H9 (cell line): ENCODE results near the gene NMT1. TPM values are rescaled to one million over a fixed set of nuclear protein-coding genes. Genes with fewer than 3 reads are reported as not detected.

Source experiments
- DNase-seq: peaks from one replicate; pipeline ENCODE4 v3.0.0-alpha.2; 2017
- H2AFZ ChIP-seq: one replicate; pipeline ENCODE4 v1.6.1; 2013; ENCODE audit warnings: mild to moderate bottlenecking, low read length, control low read depth, moderate library complexity
- H2AK5ac ChIP-seq: 2 replicates; pipeline ENCODE4 v1.6.1; 2013; ENCODE audit warnings: low read length, control low read depth, mixed read lengths; ENCODE audit not compliant: insufficient read length
- H2BK120ac ChIP-seq: one replicate; pipeline ENCODE4 v1.6.1; 2013; ENCODE audit warnings: low read depth, mild to moderate bottlenecking, low read length, control low read depth, inconsistent platforms; ENCODE audit not compliant: poor library complexity, severe bottlenecking
- H2BK12ac ChIP-seq: 2 replicates; pipeline ENCODE4 v1.6.1; 2013; ENCODE audit warnings: low read length, control low read depth, mixed read lengths, low read depth; ENCODE audit not compliant: insufficient read length
- H2BK15ac ChIP-seq: 2 replicates; pipeline ENCODE4 v1.6.1; 2013; ENCODE audit warnings: low read depth, low read length, control low read depth
- H2BK20ac ChIP-seq: one replicate; pipeline ENCODE4 v1.6.1; 2013; ENCODE audit warnings: low read depth, mild to moderate bottlenecking, low read length, control low read depth, inconsistent platforms; ENCODE audit not compliant: poor library complexity, severe bottlenecking
- H2BK5ac ChIP-seq: 2 replicates; pipeline ENCODE4 v1.6.1; 2013; ENCODE audit warnings: low read length, control low read depth, mixed read lengths; ENCODE audit not compliant: insufficient read length
- H3K14ac ChIP-seq: 2 replicates; pipeline ENCODE4 v1.6.1; 2013; ENCODE audit warnings: low read length, control low read depth; ENCODE audit not compliant: insufficient read depth
- H3K18ac ChIP-seq: 2 replicates; pipeline ENCODE4 v1.6.1; 2013; ENCODE audit warnings: low read depth, mild to moderate bottlenecking, mixed read lengths, low read length, control low read depth; ENCODE audit not compliant: insufficient read length
- H3K23ac ChIP-seq: 2 replicates; pipeline ENCODE4 v1.6.1; 2013; ENCODE audit warnings: low read length, control low read depth, mixed read lengths, low read depth; ENCODE audit not compliant: insufficient read length
- H3K23me2 ChIP-seq: 2 replicates; pipeline ENCODE4 v1.6.1; 2013; ENCODE audit warnings: low read depth, mild to moderate bottlenecking, mixed read lengths, low read length, control low read depth; ENCODE audit not compliant: insufficient read length, poor library complexity, severe bottlenecking
- H3K27ac ChIP-seq: 2 replicates; pipeline ENCODE4 v1.5.1; 2013; ENCODE audit warnings: low read length, control low read depth, mixed read lengths, low read depth; ENCODE audit not compliant: insufficient read length
- H3K27me3 ChIP-seq: 2 replicates; pipeline ENCODE4 v1.6.1; 2013; ENCODE audit warnings: low read length, control low read depth, inconsistent platforms; ENCODE audit not compliant: insufficient read depth
- H3K4ac ChIP-seq: 2 replicates; pipeline ENCODE4 v1.6.1; 2013; ENCODE audit warnings: low read depth, mild to moderate bottlenecking, control low read depth, inconsistent platforms, low read length, moderate library complexity
- H3K4me1 ChIP-seq: 2 replicates; pipeline ENCODE4 v1.6.1; 2013; ENCODE audit warnings: low read length, control low read depth, inconsistent platforms; ENCODE audit not compliant: insufficient read depth
- H3K4me2 ChIP-seq: 2 replicates; pipeline ENCODE4 v1.6.1; 2013; ENCODE audit warnings: low read length, control low read depth, mixed read lengths; ENCODE audit not compliant: insufficient read length, insufficient read depth
- H3K56ac ChIP-seq: 2 replicates; pipeline ENCODE4 v1.6.1; 2013; ENCODE audit warnings: low read depth, mild to moderate bottlenecking, mixed read lengths, low read length, control low read depth; ENCODE audit not compliant: insufficient read length
- H3K79me1 ChIP-seq: 2 replicates; pipeline ENCODE4 v1.6.1; 2013; ENCODE audit warnings: low read depth, mild to moderate bottlenecking, moderate library complexity, low read length, control low read depth, inconsistent platforms; ENCODE audit not compliant: insufficient read depth, poor library complexity, severe bottlenecking
- H3K79me2 ChIP-seq: 2 replicates; pipeline ENCODE4 v1.6.1; 2013; ENCODE audit warnings: low read length, control low read depth, inconsistent platforms; ENCODE audit not compliant: insufficient read depth
- H3K9ac ChIP-seq: 2 replicates; pipeline ENCODE4 v1.6.1; 2013; ENCODE audit warnings: low read length, control low read depth, mixed read lengths; ENCODE audit not compliant: insufficient read length; ENCODE audit errors: extremely low read depth
- H3K9me3 ChIP-seq: one replicate; pipeline ENCODE4 v1.6.1; 2013; ENCODE audit warnings: low read depth, low read length, inconsistent platforms; ENCODE audit not compliant: control insufficient read depth
- H3T11ph ChIP-seq: one replicate; pipeline ENCODE4 v1.6.1; 2013; ENCODE audit warnings: mild to moderate bottlenecking, low read length, control low read depth, inconsistent platforms
- H4K20me1 ChIP-seq: one replicate; pipeline ENCODE4 v1.6.1; 2013; ENCODE audit not compliant: control insufficient read depth, insufficient read length, insufficient read depth
- H4K5ac ChIP-seq: 2 replicates; pipeline ENCODE4 v1.6.1; 2013; ENCODE audit warnings: low read depth, mild to moderate bottlenecking, mixed read lengths, low read length, control low read depth; ENCODE audit not compliant: insufficient read length
- H4K8ac ChIP-seq: replicated peaks from 2 replicates; pipeline ENCODE4 v1.6.1; 2013; ENCODE audit warnings: low read length, control low read depth, mixed read lengths, low read depth; ENCODE audit not compliant: insufficient read length
- H4K91ac ChIP-seq: 2 replicates; pipeline ENCODE4 v1.6.1; 2013; ENCODE audit warnings: low read depth, mild to moderate bottlenecking, moderate library complexity, mixed read lengths, low read length, control low read depth; ENCODE audit not compliant: insufficient read length
- H3K27ac Mint-ChIP-seq, 3 experiments: 2 replicates in 2 of 3; 3 replicates in 1 of 3; pipeline ENCODE4 v1.8.0; 2020 to 2021; ENCODE audit warnings: mixed read lengths in 3 of 3, mild to moderate bottlenecking in 1 of 3, moderate library complexity in 1 of 3
- H3K27me3 Mint-ChIP-seq: 2 replicates; pipeline ENCODE4 v1.8.0; 2021; ENCODE audit warnings: low read depth, mild to moderate bottlenecking, moderate library complexity, mixed read lengths
- H3K36me3 Mint-ChIP-seq, 3 experiments: 2 replicates in 2 of 3; 3 replicates in 1 of 3; pipeline ENCODE4 v1.8.0; 2020 to 2021; ENCODE audit warnings: low read depth in 3 of 3, mixed read lengths in 3 of 3; ENCODE audit not compliant: insufficient read depth in 1 of 3
- H3K4me1 Mint-ChIP-seq, 2 experiments: 2 replicates each; pipeline ENCODE4 v1.8.0; 2020; ENCODE audit warnings: mixed read lengths in 2 of 2
- H3K4me3 Mint-ChIP-seq, 2 experiments: 2 replicates in 1 of 2; 3 replicates in 1 of 2; pipeline ENCODE4 v1.8.0; 2020 to 2021; ENCODE audit warnings: mild to moderate bottlenecking in 2 of 2, mixed read lengths in 2 of 2, moderate library complexity in 1 of 2
- H3K9me3 Mint-ChIP-seq, 2 experiments: 2 replicates in 1 of 2; 3 replicates in 1 of 2; pipeline ENCODE4 v1.8.0; 2020; ENCODE audit warnings: mild to moderate bottlenecking in 2 of 2, mixed read lengths in 2 of 2, moderate library complexity in 1 of 2
- CTCF ChIP-seq: fragments of 200-600 bp; sonication (generic); conservative IDR thresholded peaks from 3 replicates; pipeline ENCODE4 v1.8.0; 2021; ENCODE audit warnings: antibody characterized with exemption, mild to moderate bottlenecking
- WGBS: extraction: QIAGEN DNeasy Blood & Tissue Kit; methylation state at CpG from one replicate; pipeline ENCODE4 v1.1.7; 2013; ENCODE audit warnings: missing lambda C conversion rate, low lambda C conversion rate, mixed read lengths; ENCODE audit not compliant: insufficient read length; ENCODE audit errors: extremely low coverage; 5-methylcytosine and 5-hydroxymethylcytosine counted together
- total RNA-seq: library from RNA; stranded (reverse); gene quantifications from 2 replicates; pipeline ENCODE4 v1.2.1, GENCODE V29; 2021

Gene NMT1
- total RNA-seq, 1 experiment from 2014 or later: 150 TPM

GRCh38 chr17:45018848-45019711 lies 42.0 kb upstream of the NMT1 start:
- Histone ChIP-seq H3K79me2 (no peaks in the 10 kb centered on the region), H2BK15ac (no peak overlapping the region), H3K14ac (no peak overlapping the region), H3T11ph (no peak overlapping the region), H2BK120ac (no peak overlapping the region), H3K23ac (no peak overlapping the region), H4K8ac (no peak overlapping the region), H2BK12ac (no peak overlapping the region), H2AK5ac (no peak overlapping the region), H2AFZ (no peak overlapping the region), H3K18ac (no peak overlapping the region), H4K5ac (no peak overlapping the region), H3K9me3 (no peaks in the 10 kb centered on the region), H3K56ac (no peak overlapping the region), H4K20me1 (peaks cover 2% of the 10 kb centered on the region), H3K27ac (no peak overlapping the region), H3K4ac (no peak overlapping the region), H2BK20ac (no peak overlapping the region), H3K9ac (no peak overlapping the region), H3K79me1 (no peaks in the 10 kb centered on the region), H4K91ac (no peak overlapping the region), H3K23me2 (peaks cover 14% of the 10 kb centered on the region), H3K4me1 (no peaks in the 10 kb centered on the region; the same call in 1 of the 2 replicates), H3K27me3 (peaks cover 24% of the 10 kb centered on the region; the same call in 1 of the 2 replicates), H3K4me2 (peak overlapping the region; percentile 33), H2BK5ac (no peak overlapping the region)
- Mint-ChIP-seq H3K27ac (no peak overlapping the region), H3K4me1 (peaks cover 29 to 43% of the 10 kb centered on the region in 2 experiments), H3K36me3 (peaks cover 2 to 9% (median 4%) of the 10 kb centered on the region in 3 experiments; a peak in 6 of 7 replicates), H3K27me3 (peaks cover 47% of the 10 kb centered on the region), H3K4me3 (peak overlapping the region; percentile 79 to 92), H3K9me3 (no peaks in the 10 kb centered on the region; a peak in 2 of 5 replicates)
- WGBS: no CpG with 5 or more reads among the region's 82 CpGs
- DNase-seq: no peak
- peak; percentile 44; the same call in 2 of the 3 replicates for TF ChIP-seq CTCF
